Measurements from ENCODE around the gene LYPLAL1.

- TF ChIP-seq, protein P1, sequence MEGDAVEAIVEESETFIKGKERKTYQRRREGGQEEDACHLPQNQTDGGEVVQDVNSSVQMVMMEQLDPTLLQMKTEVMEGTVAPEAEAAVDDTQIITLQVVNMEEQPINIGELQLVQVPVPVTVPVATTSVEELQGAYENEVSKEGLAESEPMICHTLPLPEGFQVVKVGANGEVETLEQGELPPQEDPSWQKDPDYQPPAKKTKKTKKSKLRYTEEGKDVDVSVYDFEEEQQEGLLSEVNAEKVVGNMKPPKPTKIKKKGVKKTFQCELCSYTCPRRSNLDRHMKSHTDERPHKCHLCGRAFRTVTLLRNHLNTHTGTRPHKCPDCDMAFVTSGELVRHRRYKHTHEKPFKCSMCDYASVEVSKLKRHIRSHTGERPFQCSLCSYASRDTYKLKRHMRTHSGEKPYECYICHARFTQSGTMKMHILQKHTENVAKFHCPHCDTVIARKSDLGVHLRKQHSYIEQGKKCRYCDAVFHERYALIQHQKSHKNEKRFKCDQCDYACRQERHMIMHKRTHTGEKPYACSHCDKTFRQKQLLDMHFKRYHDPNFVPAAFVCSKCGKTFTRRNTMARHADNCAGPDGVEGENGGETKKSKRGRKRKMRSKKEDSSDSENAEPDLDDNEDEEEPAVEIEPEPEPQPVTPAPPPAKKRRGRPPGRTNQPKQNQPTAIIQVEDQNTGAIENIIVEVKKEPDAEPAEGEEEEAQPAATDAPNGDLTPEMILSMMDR (conservative IDR thresholded peaks at IDR 0.05; ENCODE audit: low read depth, low read length) = no peak
- no peak for TF ChIP-seq EZH2 (IDR thresholded peaks at IDR 0.05; ENCODE audit: low read length, unreplicated experiment)
Measured at GRCh38 chr1:219210067-219210466, 36.4 kb downstream of the LYPLAL1 start.

Data from PC-3 (cell line).